ENCODE results near the gene LHFPL3.

DNA sequence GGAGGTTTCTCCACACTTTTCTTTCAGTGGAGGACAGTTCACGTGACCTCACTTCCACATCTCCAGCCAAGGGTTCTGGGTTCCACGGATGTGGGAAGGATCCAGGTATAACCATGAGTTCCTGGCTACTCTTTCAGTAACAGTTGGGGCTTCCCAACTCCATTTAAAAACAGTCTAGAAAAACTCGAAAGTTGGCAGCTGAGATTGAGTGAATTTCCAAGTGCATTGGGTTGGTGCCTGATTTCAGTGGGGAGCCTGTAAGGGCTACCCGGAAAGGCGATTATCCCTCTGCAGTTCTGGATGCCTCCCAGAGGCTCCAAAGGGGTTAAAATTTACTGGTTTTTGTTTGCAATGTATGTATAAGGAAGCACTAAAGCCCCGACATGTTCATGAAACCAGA lies 24.3 kb downstream of the LHFPL3 start:
- TF ChIP-seq, protein P1, sequence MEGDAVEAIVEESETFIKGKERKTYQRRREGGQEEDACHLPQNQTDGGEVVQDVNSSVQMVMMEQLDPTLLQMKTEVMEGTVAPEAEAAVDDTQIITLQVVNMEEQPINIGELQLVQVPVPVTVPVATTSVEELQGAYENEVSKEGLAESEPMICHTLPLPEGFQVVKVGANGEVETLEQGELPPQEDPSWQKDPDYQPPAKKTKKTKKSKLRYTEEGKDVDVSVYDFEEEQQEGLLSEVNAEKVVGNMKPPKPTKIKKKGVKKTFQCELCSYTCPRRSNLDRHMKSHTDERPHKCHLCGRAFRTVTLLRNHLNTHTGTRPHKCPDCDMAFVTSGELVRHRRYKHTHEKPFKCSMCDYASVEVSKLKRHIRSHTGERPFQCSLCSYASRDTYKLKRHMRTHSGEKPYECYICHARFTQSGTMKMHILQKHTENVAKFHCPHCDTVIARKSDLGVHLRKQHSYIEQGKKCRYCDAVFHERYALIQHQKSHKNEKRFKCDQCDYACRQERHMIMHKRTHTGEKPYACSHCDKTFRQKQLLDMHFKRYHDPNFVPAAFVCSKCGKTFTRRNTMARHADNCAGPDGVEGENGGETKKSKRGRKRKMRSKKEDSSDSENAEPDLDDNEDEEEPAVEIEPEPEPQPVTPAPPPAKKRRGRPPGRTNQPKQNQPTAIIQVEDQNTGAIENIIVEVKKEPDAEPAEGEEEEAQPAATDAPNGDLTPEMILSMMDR (conservative IDR thresholded peaks at IDR 0.05; ENCODE audit: low read depth, low read length): no peak
- TF ChIP-seq EZH2 (IDR thresholded peaks at IDR 0.05; ENCODE audit: borderline replicate concordance, low read depth, low read length, poor library complexity, severe bottlenecking): no peak

Data from A673 (cell line).